ENCODE data around the gene NMU.
"Not testable (repeated sequence)": the region's sequence is repeated elsewhere in the genome, so short reads cannot be mapped to it uniquely, and the experiment has no call there.

NMU gene

GRCh38 chr4:55624063-55624462 lies 12.0 kb downstream of the NMU start:
- not testable (repeated sequence) for DNase-seq (ENCODE audit: low read depth in 2 of 2)

- DNase-seq (ENCODE audit: low read depth in 2 of 2) = no peak
Observed at GRCh38 chr4:55618546-55619143, 17.5 kb downstream of the NMU start.

- DNase-seq (ENCODE audit: low read depth in 2 of 2) = no peak
Observed at GRCh38 chr4:55617587-55618197, 18.4 kb downstream of the NMU start.

- no peak for DNase-seq (ENCODE audit: low read depth in 2 of 2)
Observed at GRCh38 chr4:55615008-55615407, 21.1 kb downstream of the NMU start.

GRCh38 chr4:55613621-55614020 lies 22.5 kb downstream of the NMU start:
- no peak for DNase-seq (ENCODE audit: low read depth in 2 of 2)

- no peak for DNase-seq (ENCODE audit: low read depth in 2 of 2)
Observed at GRCh38 chr4:55612341-55612740, 23.8 kb downstream of the NMU start.

- no peak for DNase-seq (ENCODE audit: low read depth in 2 of 2)
Observed at GRCh38 chr4:55611358-55612059, 24.6 kb downstream of the NMU start.

GRCh38 chr4:55610381-55610780 lies 25.7 kb downstream of the NMU start:
- DNase-seq (ENCODE audit: low read depth in 2 of 2) = no peak

GRCh38 chr4:55609393-55609866 lies 26.7 kb downstream of the NMU start:
- no peak for DNase-seq (ENCODE audit: low read depth in 2 of 2)

GRCh38 chr4:55608591-55608990 lies 27.5 kb downstream of the NMU start:
- no peak for DNase-seq (ENCODE audit: low read depth in 2 of 2)

GRCh38 chr4:55604996-55605395 lies 31.1 kb downstream of the NMU start:
- no peak for DNase-seq (ENCODE audit: low read depth in 2 of 2)

- no peak for DNase-seq (ENCODE audit: low read depth in 2 of 2)
Observed at GRCh38 chr4:55600640-55601039, 35.5 kb downstream of the NMU start.

GRCh38 chr4:55598641-55599040 lies 37.5 kb downstream of the NMU start:
- DNase-seq (ENCODE audit: low read depth in 2 of 2) = no peak

- DNase-seq (ENCODE audit: low read depth in 2 of 2) = no peak
Observed at GRCh38 chr4:55592014-55592413, 44.1 kb downstream of the NMU start, which contains the start of gene PDCL2. TSS of gene PDCL2 (minus strand) at chr4:55592245. CDS start at chr4:55592109, 136 bp downstream.

GRCh38 chr4:55588160-55588559 lies 47.9 kb downstream of the NMU start:
- no peak for DNase-seq (ENCODE audit: low read depth in 2 of 2)

GRCh38 chr4:55582773-55583172 lies 53.3 kb downstream of the NMU start:
- not testable (repeated sequence) for DNase-seq (ENCODE audit: low read depth in 2 of 2)

GRCh38 chr4:55578341-55579010 lies 57.6 kb downstream of the NMU start:
- DNase-seq (ENCODE audit: low read depth in 2 of 2) = no peak

GRCh38 chr4:55575513-55575912 lies 60.6 kb downstream of the NMU start:
- no peak for DNase-seq (ENCODE audit: low read depth in 2 of 2)

GRCh38 chr4:55574252-55574651 lies 61.8 kb downstream of the NMU start:
- DNase-seq (ENCODE audit: low read depth in 2 of 2) = no peak

GRCh38 chr4:55571806-55572205 lies 64.3 kb downstream of the NMU start:
- no peak for DNase-seq (ENCODE audit: low read depth in 2 of 2)

- no peak for DNase-seq (ENCODE audit: low read depth in 2 of 2)
Observed at GRCh38 chr4:55568905-55569504, 67.1 kb downstream of the NMU start.

GRCh38 chr4:55561889-55562288 lies 74.2 kb downstream of the NMU start:
- DNase-seq (ENCODE audit: low read depth in 2 of 2) = no peak
